Endothelial cell (in vitro differentiated cells): ENCODE measurements around the gene ERICH2. TPM values are rescaled to one million over a fixed set of nuclear protein-coding genes. Genes with fewer than 3 reads are reported as not detected.

Experiments used
- DNase-seq: peaks from one replicate; pipeline ENCODE4 v3.0.0; 2021; ENCODE audit warnings: low spot score
- H3K27ac Mint-ChIP-seq: one replicate; pipeline ENCODE4 v1.8.0; 2021; ENCODE audit warnings: mixed read lengths, inconsistent platforms; ENCODE audit not compliant: unreplicated experiment
- H3K27me3 Mint-ChIP-seq: one replicate; pipeline ENCODE4 v1.8.0; 2021; ENCODE audit warnings: mild to moderate bottlenecking, moderate library complexity, mixed read lengths, inconsistent platforms; ENCODE audit not compliant: unreplicated experiment
- H3K36me3 Mint-ChIP-seq: one replicate; pipeline ENCODE4 v1.8.0; 2021; ENCODE audit warnings: mild to moderate bottlenecking, low read depth, mixed read lengths, inconsistent platforms; ENCODE audit not compliant: unreplicated experiment
- H3K4me1 Mint-ChIP-seq: one replicate; pipeline ENCODE4 v1.8.0; 2021; ENCODE audit warnings: mild to moderate bottlenecking, mixed read lengths, inconsistent platforms; ENCODE audit not compliant: unreplicated experiment
- H3K4me3 Mint-ChIP-seq: one replicate; pipeline ENCODE4 v1.8.0; 2021; ENCODE audit warnings: mild to moderate bottlenecking, mixed read lengths, inconsistent platforms; ENCODE audit not compliant: unreplicated experiment
- H3K9me3 Mint-ChIP-seq: one replicate; pipeline ENCODE4 v1.8.0; 2021; ENCODE audit warnings: mixed read lengths, inconsistent platforms; ENCODE audit not compliant: unreplicated experiment
- total RNA-seq: library from RNA; stranded (reverse); fragmentation: NEBNext Ultra II Directional; extraction: Animal tissue kit (Norgen Biotek cat#: 25700); gene quantifications from one replicate; pipeline ENCODE4 v1.2.1, GENCODE V29; 2021; ENCODE audit not compliant: unreplicated experiment
- TF ChIP-seq, protein P1 (sequence below): fragments of 200-600 bp; sonication (generic); IDR thresholded peaks from one replicate; pipeline ENCODE4 v1.5.0; 2021; ENCODE audit warnings: antibody characterized with exemption; ENCODE audit not compliant: unreplicated experiment

Gene ERICH2
- total RNA-seq, 1 donor from 2014 or later, result 1.6 TPM

DNA sequence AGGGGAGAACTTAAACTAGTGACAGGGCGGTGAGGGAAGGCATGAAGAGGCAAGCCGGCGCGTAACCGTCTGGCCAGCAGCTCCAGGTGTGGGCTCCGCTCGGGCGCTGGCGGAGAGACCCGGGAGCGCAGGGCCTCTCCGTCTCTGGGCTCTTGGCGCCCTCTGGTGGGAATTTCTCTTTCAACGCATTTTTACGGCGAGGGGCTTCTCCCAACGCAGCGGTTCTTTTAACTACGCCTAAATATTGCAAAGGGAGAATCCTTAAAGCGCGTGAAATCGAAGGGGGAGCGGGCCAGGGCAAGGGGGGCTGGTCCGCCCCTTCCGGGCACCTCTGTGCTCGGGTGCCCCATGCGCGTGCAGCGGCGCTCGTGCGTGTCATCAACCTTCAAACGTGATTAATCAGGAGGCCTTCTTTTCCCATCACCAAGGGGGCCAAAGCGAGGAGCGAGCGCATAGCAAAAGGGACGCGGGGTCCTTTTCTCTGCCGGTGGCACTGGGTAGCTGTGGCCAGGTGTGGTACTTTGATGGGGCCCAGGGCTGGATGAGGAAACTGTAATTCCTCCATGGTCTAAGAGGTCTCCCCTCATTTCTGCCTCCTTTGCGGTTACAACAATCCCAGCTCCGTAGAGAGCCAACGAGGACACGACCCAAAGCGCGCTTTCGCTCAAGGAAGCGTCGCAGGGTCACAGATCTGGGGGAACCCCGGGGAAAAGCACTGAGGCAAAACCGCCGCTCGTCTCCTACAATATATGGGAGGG is 45.7 kb downstream of the ERICH2 start:
- Mint-ChIP-seq H3K9me3 (no peaks in the 10 kb centered on the region), H3K4me1 (peaks cover 60% of the 10 kb centered on the region), H3K27ac (peak overlapping the region; percentile 58), H3K27me3 (peaks cover 24% of the 10 kb centered on the region), H3K36me3 (peaks cover 17% of the 10 kb centered on the region), H3K4me3 (peak overlapping the region; percentile 97)
- TF ChIP-seq, protein P1, sequence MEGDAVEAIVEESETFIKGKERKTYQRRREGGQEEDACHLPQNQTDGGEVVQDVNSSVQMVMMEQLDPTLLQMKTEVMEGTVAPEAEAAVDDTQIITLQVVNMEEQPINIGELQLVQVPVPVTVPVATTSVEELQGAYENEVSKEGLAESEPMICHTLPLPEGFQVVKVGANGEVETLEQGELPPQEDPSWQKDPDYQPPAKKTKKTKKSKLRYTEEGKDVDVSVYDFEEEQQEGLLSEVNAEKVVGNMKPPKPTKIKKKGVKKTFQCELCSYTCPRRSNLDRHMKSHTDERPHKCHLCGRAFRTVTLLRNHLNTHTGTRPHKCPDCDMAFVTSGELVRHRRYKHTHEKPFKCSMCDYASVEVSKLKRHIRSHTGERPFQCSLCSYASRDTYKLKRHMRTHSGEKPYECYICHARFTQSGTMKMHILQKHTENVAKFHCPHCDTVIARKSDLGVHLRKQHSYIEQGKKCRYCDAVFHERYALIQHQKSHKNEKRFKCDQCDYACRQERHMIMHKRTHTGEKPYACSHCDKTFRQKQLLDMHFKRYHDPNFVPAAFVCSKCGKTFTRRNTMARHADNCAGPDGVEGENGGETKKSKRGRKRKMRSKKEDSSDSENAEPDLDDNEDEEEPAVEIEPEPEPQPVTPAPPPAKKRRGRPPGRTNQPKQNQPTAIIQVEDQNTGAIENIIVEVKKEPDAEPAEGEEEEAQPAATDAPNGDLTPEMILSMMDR, result peak; percentile 84
- DNase-seq, result peak; percentile 89

DNA sequence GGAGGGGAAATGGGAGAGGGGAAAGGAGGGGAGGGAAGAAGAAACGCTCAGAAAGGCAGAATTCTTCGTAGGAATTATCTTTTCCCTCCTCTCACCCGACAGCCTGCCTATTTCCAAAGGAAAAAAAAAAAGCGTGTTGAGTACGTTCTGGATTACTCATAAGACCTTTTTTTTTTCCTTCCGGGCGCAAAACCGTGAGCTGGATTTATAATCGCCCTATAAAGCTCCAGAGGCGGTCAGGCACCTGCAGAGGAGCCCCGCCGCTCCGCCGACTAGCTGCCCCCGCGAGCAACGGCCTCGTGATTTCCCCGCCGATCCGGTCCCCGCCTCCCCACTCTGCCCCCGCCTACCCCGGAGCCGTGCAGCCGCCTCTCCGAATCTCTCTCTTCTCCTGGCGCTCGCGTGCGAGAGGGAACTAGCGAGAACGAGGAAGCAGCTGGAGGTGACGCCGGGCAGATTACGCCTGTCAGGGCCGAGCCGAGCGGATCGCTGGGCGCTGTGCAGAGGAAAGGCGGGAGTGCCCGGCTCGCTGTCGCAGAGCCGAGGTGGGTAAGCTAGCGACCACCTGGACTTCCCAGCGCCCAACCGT is 46.4 kb downstream of the ERICH2 start, which contains the start of gene GAD1:
TSS of gene GAD1 (plus strand) at position 384 of the 589 bp plus-strand sequence. CDS start 1,705 bp downstream, outside the sequence.
- peaks cover 29% of the 10 kb centered on the region for H3K27me3 Mint-ChIP-seq

DNA sequence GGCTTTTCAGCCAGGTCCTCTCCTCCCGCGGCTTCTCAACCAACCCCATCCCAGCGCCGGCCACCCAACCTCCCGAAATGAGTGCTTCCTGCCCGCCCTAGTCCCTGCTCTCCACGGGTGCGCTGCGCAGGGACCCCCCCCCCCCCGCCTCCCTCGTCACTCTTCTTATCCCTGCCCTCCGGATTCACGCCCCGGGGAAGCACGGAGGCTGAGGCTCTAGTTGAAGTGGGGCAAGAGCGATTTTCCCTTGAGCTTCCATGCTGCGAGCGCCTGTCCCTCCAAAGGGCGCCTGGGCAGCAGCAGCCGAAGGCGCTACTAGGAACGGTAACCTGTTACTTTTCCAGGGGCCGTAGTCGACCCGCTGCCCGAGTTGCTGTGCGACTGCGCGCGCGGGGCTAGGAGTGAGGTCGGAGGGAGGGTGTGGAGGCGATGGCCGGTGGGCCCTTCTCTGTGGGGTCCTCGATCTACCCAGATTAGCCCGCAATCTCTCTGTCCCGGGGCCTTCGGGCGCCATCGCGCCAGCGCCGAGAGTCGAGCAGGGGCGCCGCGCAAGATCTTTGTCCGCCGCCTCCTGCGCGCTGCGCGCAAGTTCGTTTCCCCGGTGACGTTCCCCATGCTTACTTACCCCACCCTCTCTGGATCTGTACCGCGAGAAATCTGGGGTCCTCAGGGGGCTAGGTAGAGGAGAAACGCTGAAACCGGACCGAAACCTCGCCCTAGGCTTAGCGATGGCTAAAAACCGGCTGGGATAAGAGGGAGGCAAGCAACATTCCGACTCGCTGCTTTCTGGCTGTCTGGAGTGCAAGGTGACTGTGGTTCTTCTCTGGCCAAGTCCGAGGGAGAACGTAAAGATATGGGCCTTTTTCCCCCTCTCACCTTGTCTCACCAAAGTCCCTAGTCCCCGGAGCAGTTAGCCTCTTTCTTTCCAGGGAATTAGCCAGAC is 47.2 kb downstream of the ERICH2 start:
- Mint-ChIP-seq H3K27ac (peak overlapping the region; percentile 46), H3K4me1 (peaks cover 68% of the 10 kb centered on the region), H3K36me3 (peaks cover 26% of the 10 kb centered on the region), H3K9me3 (no peaks in the 10 kb centered on the region), H3K4me3 (peak overlapping the region; percentile 97), H3K27me3 (peaks cover 34% of the 10 kb centered on the region)
- TF ChIP-seq, protein P1, result no peak
- peak; percentile 38 for DNase-seq

More for the DNA sequence above, 46.4 kb downstream of the ERICH2 start, which contains the start of gene GAD1:
- H3K4me3 Mint-ChIP-seq, result peak within 1 kb of the TSS; percentile 97
- peak within 1 kb of the TSS; percentile 48 for H3K27ac Mint-ChIP-seq
- peaks cover 63% of the 10 kb centered on the region for H3K4me1 Mint-ChIP-seq
- peak; percentile 84 for DNase-seq
- TF ChIP-seq, protein P1, result no peak
- H3K36me3 Mint-ChIP-seq, result peaks cover 21% of the 10 kb centered on the region
- no peaks in the 10 kb centered on the region for H3K9me3 Mint-ChIP-seq

DNA sequence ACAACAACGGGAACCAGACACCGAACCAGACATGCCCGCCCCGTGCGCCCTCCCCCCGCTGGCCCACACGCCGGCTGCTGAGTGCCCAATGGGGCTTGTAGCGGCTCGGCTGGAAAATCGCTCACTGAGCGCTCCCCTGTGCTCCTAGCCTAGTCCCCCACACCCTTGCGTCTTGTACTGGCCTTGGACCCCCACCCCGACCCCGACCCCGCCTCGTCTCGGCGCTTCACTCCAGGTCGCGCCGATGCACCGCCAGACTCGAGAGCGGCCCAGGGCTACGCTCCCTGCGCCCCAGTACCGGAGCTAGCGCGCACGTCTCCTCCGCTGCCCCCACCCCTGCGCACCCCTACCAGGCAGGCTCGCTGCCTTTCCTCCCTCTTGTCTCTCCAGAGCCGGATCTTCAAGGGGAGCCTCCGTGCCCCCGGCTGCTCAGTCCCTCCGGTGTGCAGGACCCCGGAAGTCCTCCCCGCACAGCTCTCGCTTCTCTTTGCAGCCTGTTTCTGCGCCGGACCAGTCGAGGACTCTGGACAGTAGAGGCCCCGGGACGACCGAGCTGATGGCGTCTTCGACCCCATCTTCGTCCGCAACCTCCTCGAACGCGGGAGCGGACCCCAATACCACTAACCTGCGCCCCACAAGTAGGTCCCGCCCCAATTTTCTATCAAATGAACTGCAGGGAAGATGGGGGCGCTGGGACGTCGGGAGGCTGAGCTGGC is 48.0 kb downstream of the ERICH2 start:
- Mint-ChIP-seq H3K27ac (peak overlapping the region; percentile 46), H3K27me3 (peaks cover 40% of the 10 kb centered on the region), H3K36me3 (peaks cover 32% of the 10 kb centered on the region), H3K4me1 (peaks cover 67% of the 10 kb centered on the region), H3K4me3 (peak overlapping the region; percentile 97), H3K9me3 (no peaks in the 10 kb centered on the region)
- no peak for DNase-seq
- TF ChIP-seq, protein P1, result no peak
